Osteocyte (in vitro differentiated cells): ENCODE data around the gene ECEL1. TPM values are rescaled to one million over a fixed set of nuclear protein-coding genes. Genes with fewer than 3 reads are reported as not detected.

Experiments used
- DNase-seq: peaks from one replicate; pipeline ENCODE4 v3.0.0; 2021; ENCODE audit warnings: mixed read lengths; ENCODE audit not compliant: unreplicated experiment; ENCODE audit errors: extremely low spot score
- H3K27ac Mint-ChIP-seq: one replicate; pipeline ENCODE4 v1.8.0; 2021; ENCODE audit warnings: mild to moderate bottlenecking, mixed read lengths; ENCODE audit not compliant: unreplicated experiment
- H3K27me3 Mint-ChIP-seq: one replicate; pipeline ENCODE4 v1.8.0; 2021; ENCODE audit warnings: mixed read lengths; ENCODE audit not compliant: unreplicated experiment
- H3K36me3 Mint-ChIP-seq: one replicate; pipeline ENCODE4 v1.8.0; 2021; ENCODE audit warnings: mixed read lengths; ENCODE audit not compliant: unreplicated experiment
- H3K4me1 Mint-ChIP-seq: one replicate; pipeline ENCODE4 v1.8.0; 2021; ENCODE audit warnings: mixed read lengths; ENCODE audit not compliant: unreplicated experiment
- H3K4me3 Mint-ChIP-seq: one replicate; pipeline ENCODE4 v1.8.0; 2021; ENCODE audit warnings: mild to moderate bottlenecking, moderate library complexity, mixed read lengths; ENCODE audit not compliant: unreplicated experiment
- H3K9me3 Mint-ChIP-seq: one replicate; pipeline ENCODE4 v1.8.0; 2021; ENCODE audit warnings: mixed read lengths; ENCODE audit not compliant: unreplicated experiment
- CTCF ChIP-seq: fragments of 200-600 bp; sonication (generic); IDR thresholded peaks from 2 replicates; pipeline ENCODE4 v1.5.0; 2021; ENCODE audit warnings: antibody characterized with exemption, mild to moderate bottlenecking, moderate library complexity
- total RNA-seq: library from RNA; stranded (reverse); gene quantifications from 2 replicates; pipeline ENCODE4 v1.2.1, GENCODE V29; 2021

ECEL1 gene
- total RNA-seq, 1 donor from 2014 or later, result 0.13 TPM

- no peaks in the 10 kb centered on the region for H3K9me3 Mint-ChIP-seq
- no peak overlapping the region for H3K27ac Mint-ChIP-seq
- peaks cover 9% of the 10 kb centered on the region for H3K4me1 Mint-ChIP-seq
- peaks cover 21% of the 10 kb centered on the region for H3K27me3 Mint-ChIP-seq
- no peak for TF ChIP-seq CTCF
- H3K4me3 Mint-ChIP-seq, result no peak overlapping the region
- no peaks in the 10 kb centered on the region for H3K36me3 Mint-ChIP-seq
- no peak for DNase-seq
These were observed 2.0 kb upstream of the ECEL1 start for GRCh38 chr2:232489516-232490220.

- no peaks in the 10 kb centered on the region for H3K9me3 Mint-ChIP-seq
- H3K27ac Mint-ChIP-seq, result no peak overlapping the region
- no peaks in the 10 kb centered on the region for H3K36me3 Mint-ChIP-seq
- peak overlapping the region; percentile 54 for H3K4me3 Mint-ChIP-seq
- peaks cover 29% of the 10 kb centered on the region for H3K27me3 Mint-ChIP-seq
- peaks cover 9% of the 10 kb centered on the region for H3K4me1 Mint-ChIP-seq
- TF ChIP-seq CTCF, result no peak
- no peak for DNase-seq
These were observed 1.2 kb upstream of the ECEL1 start for GRCh38 chr2:232488721-232489300.

- DNase-seq, result no peak
- Mint-ChIP-seq H3K36me3 (no peaks in the 10 kb centered on the region), H3K4me1 (peaks cover 9% of the 10 kb centered on the region), H3K27ac (no peak overlapping the region), H3K4me3 (peak overlapping the region; percentile 40), H3K9me3 (no peaks in the 10 kb centered on the region), H3K27me3 (peaks cover 30% of the 10 kb centered on the region)
- TF ChIP-seq CTCF, result no peak
These were observed 570 bp upstream of the ECEL1 start for GRCh38 chr2:232488097-232488711.

- no peak for TF ChIP-seq CTCF
- Mint-ChIP-seq H3K9me3 (no peaks in the 10 kb centered on the region), H3K27ac (no peak overlapping the region), H3K4me3 (peak overlapping the region; percentile 44), H3K4me1 (peaks cover 9% of the 10 kb centered on the region), H3K27me3 (peaks cover 36% of the 10 kb centered on the region), H3K36me3 (no peaks in the 10 kb centered on the region)
- DNase-seq, result no peak
These were observed 863 bp downstream of the ECEL1 start for GRCh38 chr2:232486558-232487384.
